ENCODE results near the gene PLPPR3.
"Not testable (repeated sequence)": the region's sequence is repeated elsewhere in the genome, so short reads cannot be mapped to it uniquely, and the experiment has no call there.

The PLPPR3 gene

GRCh38 chr19:861141-861755, 39.5 kb upstream of the PLPPR3 start:
- no peak for DNase-seq (ENCODE audit: low read depth)
- H3K4me3 ChIP-seq (ENCODE audit: low read length), result no peak overlapping the region
- TF ChIP-seq, protein P1, sequence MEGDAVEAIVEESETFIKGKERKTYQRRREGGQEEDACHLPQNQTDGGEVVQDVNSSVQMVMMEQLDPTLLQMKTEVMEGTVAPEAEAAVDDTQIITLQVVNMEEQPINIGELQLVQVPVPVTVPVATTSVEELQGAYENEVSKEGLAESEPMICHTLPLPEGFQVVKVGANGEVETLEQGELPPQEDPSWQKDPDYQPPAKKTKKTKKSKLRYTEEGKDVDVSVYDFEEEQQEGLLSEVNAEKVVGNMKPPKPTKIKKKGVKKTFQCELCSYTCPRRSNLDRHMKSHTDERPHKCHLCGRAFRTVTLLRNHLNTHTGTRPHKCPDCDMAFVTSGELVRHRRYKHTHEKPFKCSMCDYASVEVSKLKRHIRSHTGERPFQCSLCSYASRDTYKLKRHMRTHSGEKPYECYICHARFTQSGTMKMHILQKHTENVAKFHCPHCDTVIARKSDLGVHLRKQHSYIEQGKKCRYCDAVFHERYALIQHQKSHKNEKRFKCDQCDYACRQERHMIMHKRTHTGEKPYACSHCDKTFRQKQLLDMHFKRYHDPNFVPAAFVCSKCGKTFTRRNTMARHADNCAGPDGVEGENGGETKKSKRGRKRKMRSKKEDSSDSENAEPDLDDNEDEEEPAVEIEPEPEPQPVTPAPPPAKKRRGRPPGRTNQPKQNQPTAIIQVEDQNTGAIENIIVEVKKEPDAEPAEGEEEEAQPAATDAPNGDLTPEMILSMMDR (conservative IDR thresholded peaks at IDR 0.05; ENCODE audit: low read depth, low read length), result no peak

- H3K4me3 ChIP-seq (ENCODE audit: low read length), result no peak within 1 kb of the TSS
- TF ChIP-seq, protein P1 (conservative IDR thresholded peaks at IDR 0.05; ENCODE audit: low read depth, low read length), result no peak
- DNase-seq (ENCODE audit: low read depth), result no peak
Measured at GRCh38 chr19:858868-859843, 37.4 kb upstream of the PLPPR3 start, which contains the start of gene CFD. CFD (plus strand) TSS chr19:859664; CDS start chr19:859690, 26 bp downstream.

DNA sequence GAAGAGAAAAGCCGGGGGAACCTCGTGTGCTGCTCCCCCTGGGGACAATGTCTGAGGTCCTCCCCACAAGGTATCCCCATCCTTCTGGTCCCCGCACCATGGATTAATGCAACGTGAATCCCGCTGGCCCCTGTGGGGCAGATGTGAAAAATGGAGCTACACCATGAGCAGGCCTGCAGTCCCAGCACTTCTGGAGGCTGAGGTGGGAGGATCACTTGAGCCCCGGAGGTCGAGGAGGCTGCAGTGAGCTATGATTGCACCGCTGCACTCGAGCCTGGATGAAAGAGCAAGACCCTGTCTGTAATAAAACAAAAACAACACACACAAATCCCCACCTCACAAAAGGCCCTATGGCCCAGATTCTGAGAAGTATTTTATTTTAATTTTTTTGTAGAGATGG, 36.5 kb upstream of the PLPPR3 start:
- no peak overlapping the region for H3K4me3 ChIP-seq (ENCODE audit: low read length)
- TF ChIP-seq, protein P1 (conservative IDR thresholded peaks at IDR 0.05; ENCODE audit: low read depth, low read length), result no peak
- DNase-seq (ENCODE audit: low read depth), result no peak

- no peak overlapping the region for H3K4me3 ChIP-seq (ENCODE audit: low read length)
- TF ChIP-seq, protein P1 (conservative IDR thresholded peaks at IDR 0.05; ENCODE audit: low read depth, low read length), result no peak
- DNase-seq (ENCODE audit: low read depth), result no peak
Measured at GRCh38 chr19:855566-856120, 33.9 kb upstream of the PLPPR3 start.

GRCh38 chr19:855142-855541, 33.4 kb upstream of the PLPPR3 start:
- H3K4me3 ChIP-seq (ENCODE audit: low read length), result no peak overlapping the region
- DNase-seq (ENCODE audit: low read depth), result no peak
- TF ChIP-seq, protein P1 (conservative IDR thresholded peaks at IDR 0.05; ENCODE audit: low read depth, low read length), result no peak

- DNase-seq (ENCODE audit: low read depth), result no peak
- H3K4me3 ChIP-seq (ENCODE audit: low read length), result no peak overlapping the region
- TF ChIP-seq, protein P1 (conservative IDR thresholded peaks at IDR 0.05; ENCODE audit: low read depth, low read length), result no peak
Measured at GRCh38 chr19:854549-854948, 32.8 kb upstream of the PLPPR3 start.

GRCh38 chr19:853614-854220, 32.0 kb upstream of the PLPPR3 start:
- DNase-seq (ENCODE audit: low read depth); H3K4me3 ChIP-seq (ENCODE audit: low read length): not testable (repeated sequence)
